Measurements from ENCODE around the gene SNRNP70. TPM values are rescaled to one million over a fixed set of nuclear protein-coding genes. Genes with fewer than 3 reads are reported as not detected.
A peak's percentile ranks its signal among the peaks of the same experiment; 100 is the strongest.
"Not testable (repeated sequence)": the region's sequence is repeated elsewhere in the genome, so short reads cannot be mapped to it uniquely, and the experiment has no call there.

Gene SNRNP70
- total RNA-seq, 1 donor from 2014 or later, result 105 TPM

DNA sequence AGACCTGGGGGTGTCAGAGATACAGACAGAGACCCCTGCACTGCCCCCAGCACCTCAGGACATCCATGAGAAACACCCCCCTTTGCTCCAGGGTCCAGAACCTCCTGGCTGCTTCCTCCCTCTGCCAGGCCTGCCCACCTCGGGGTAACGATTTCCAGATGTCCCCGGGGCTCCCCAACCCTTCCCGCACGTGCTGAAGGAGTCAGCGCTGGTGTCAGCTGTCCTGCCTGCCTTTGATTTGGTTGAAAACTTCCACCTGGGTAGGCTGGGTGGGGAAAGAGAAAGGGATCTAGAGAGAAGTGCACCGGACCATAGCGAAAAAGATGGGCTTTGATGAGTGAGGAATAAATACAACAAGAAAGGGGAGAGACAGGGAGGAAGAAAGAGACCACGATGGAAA is 26.2 kb upstream of the SNRNP70 start:
- ATAC-seq (ENCODE audit: poor library complexity), result no peak
- intact Hi-C loops (cut with DNase I), result no loop called here
- no peak for DNase-seq

DNA sequence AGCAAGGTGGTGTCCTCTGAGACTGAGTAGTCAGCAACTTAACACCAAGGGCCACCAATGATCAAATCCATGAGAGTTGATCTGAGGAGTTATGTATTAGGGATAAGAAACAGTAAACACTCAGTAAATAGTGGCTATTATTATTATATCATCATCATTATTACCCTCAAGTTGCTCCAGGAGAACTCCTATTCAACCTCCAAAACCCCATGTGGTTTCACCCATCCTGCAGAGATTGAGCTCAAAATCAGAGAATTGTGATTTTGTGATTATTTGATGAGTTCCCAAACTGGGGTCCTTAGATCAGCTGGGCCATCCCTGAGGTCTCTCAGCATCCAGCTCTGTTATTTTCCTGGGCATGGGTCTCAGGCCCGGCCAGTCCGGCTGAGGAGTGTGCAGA is 24.3 kb upstream of the SNRNP70 start:
- intact Hi-C loops (cut with DNase I), result no loop called here
- DNase-seq (no peak), ATAC-seq (ENCODE audit: poor library complexity) (no peak)

DNA sequence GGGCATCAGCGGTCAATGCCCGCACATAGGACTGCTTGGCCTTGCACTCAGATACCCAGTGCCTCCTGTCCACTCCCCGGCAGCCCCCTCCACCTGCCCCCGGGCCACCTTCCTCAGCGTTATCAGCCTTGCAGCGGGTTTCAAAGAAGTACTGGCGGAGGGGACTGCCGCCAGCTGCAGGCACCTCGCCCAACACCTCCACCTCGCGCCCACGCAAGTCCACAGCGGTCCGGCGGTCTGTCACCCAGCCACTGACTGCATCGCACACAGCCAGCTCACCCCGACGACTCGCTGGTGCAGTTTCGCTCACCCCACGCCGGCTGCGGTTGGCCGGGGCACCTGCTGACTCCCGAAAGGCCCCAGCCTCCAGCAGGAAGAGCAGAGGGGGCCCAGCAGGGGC is 23.8 kb upstream of the SNRNP70 start:
- intact Hi-C loops (cut with DNase I), result no loop called here
- ATAC-seq (ENCODE audit: poor library complexity) (no peak), DNase-seq (no peak)

DNA sequence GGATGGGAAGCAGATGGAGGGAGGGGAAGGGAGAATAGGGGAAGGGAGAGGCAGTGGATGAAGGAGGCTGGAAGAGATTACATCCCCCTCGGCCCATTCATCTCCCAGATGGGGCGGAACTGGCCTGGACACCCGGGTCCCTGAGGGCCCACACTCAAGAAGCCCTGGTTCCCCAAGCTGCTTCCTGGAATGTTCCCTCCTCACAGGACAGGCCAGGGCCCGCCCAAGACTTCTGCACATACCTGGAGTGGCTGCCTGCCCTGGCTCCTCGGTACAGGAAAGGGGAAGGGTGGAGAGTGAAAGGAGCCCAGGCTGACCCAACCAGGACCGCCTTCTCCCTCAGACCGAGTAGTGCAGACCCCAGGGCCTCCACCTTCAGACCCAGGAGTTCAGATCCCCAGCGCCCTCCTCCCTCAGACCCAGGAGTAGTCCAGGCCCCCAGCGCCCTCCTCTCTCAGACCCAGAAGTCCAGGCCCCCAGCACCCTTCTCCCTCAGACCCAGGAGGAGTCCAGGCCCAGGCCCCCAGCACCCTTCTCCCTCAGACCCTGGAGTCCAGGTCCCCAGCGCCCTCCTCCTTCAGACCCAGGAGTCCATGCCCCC is 21.1 kb upstream of the SNRNP70 start:
- DNase-seq (no peak), ATAC-seq (ENCODE audit: poor library complexity) (no peak)
- intact Hi-C loops (cut with DNase I), result no loop called here

DNA sequence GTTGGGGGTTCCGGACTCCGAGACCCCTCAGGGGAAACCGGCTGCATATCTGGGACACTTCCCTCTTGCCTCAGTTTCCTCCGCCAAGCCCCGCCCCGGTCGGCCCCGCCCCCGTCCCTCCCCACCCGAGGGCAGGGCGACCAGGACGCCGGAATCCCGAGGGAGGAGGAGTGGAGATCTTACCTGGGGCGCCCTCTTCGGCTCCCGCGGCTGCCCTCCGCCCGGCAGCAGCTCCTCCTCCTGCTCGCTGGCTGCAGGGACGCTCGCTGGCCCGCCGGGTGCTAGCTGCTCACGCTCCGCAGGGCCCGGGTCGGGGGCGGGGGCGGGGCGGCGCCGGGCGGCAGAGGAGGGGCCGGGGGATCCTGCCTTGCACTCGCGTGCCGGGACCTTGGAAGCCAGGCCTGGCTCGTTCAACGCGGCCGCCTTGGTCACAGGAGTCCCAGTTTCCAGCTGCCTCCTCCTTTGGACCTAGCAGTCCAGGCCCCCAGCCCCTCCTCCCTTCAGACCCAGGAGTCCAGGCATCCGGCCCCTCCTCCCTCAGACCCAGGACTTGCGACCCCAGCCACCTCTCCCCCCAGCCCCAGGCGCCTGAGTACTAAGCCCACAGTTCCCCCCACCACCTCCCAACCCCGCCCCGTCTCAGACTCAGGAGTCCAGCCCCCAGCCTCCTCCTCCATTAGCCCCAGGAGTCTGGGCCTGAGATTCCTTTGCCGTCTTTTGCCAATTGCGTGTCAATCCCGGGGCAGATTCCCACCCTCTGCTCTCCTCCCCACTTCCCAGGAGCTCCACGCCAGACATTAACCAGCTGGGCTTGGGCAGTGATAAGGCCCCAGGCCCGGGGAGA is 20.3 kb upstream of the SNRNP70 start, which contains the start of gene NTF4:
NTF4 (minus strand) TSS at position 51 of the 844 bp plus-strand sequence. CDS start 2,821 bp downstream, outside the sequence.
- peak; percentile 54 for ATAC-seq (ENCODE audit: poor library complexity)
- intact Hi-C loops (cut with DNase I), result no loop called here
- DNase-seq, result peak; percentile 44

DNA sequence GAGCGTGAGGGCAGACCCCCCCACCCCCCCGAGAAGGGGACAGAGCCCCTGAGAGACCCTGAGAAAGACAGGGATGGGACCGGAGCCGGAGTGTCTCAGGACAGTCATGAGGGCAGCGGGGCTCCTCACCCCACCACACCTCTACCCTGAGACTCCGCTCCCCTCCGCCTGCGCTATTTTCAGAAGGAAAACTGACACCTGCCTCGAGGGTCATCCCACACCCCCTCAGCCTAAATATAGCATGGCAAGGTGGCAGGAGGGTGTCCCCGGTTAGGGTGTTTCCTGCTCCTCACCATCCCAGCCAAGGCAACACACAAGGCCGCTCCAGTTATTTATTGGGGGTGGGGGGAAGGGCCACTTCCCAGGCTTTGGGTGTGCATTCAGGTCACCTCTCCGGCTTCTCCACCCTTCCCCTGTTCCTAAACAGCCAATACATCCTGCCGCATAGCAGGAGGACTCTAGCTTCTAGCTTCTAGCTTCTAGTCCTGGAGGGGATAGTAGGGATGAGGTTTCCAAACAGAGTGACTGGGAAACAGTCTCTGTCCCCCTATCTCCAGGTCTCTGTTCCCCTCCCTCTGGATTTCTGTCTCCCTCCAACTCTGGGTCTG is 19.2 kb upstream of the SNRNP70 start:
- no peak for ATAC-seq (ENCODE audit: poor library complexity)
- intact Hi-C loops (cut with DNase I), result no loop called here
- no peak for DNase-seq

DNA sequence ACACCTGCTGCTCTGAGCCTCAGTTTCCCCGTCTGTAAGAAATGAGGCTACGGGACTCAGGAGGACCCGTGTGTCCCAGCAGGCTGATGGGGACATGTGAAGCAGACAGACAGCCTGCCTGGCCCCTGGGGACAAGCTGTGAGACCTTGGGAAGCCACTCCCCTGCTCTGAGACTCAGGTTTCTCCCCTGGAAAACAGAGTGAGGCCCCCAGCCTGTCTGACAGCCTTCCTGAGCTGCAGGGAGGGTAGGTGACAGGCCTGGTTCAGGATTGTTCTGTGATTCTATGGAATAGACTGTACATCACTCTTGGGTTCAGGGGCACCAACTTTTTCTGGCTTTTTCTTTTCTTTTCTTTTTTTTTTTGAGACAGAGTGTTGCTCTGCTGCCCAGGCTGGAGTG is 17.7 kb upstream of the SNRNP70 start:
- DNase-seq, result no peak
- intact Hi-C loops (cut with DNase I), result no loop called here
- no peak for ATAC-seq (ENCODE audit: poor library complexity)

DNA sequence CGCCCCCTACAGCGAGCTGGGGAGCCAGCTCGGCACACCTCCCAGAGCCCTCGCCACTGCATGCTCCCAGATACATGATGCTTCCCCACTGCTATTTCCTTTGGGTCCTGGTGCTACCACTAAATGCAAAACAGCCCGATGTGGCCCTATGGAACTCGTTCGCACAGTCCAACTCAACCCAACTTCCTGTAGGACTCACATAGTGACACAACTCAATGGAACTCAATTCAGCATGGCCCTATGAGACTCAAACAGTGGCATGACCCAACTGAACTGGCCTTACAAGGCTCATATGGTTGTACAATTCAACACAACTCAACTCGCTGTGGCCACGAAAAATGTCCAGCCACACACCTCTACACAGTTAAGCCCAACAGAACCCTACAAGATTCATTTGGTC is 16.2 kb upstream of the SNRNP70 start:
- no peak for DNase-seq
- intact Hi-C loops (cut with DNase I), result no loop called here
- no peak for ATAC-seq (ENCODE audit: poor library complexity)

DNA sequence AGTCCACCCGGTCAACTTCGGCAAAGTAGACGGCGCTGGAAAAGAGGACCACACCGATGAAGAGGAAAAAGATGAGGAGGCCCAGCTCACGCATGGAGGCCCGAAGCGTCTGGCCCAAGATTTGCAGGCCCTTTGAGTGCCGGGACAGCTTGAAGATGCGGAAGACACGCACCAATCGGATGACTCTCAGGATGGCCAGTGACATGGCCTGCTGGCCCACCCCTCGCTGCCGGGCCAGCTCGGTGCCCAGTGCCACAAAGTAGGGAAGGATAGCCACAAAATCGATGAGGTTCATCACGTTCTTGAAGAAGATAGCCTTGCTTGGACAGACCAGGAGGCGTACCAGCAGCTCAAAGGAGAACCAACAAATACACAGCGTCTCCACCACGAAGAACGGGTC is 14.8 kb upstream of the SNRNP70 start:
- ATAC-seq (ENCODE audit: poor library complexity), result no peak
- intact Hi-C loops (cut with DNase I), result no loop called here

DNA sequence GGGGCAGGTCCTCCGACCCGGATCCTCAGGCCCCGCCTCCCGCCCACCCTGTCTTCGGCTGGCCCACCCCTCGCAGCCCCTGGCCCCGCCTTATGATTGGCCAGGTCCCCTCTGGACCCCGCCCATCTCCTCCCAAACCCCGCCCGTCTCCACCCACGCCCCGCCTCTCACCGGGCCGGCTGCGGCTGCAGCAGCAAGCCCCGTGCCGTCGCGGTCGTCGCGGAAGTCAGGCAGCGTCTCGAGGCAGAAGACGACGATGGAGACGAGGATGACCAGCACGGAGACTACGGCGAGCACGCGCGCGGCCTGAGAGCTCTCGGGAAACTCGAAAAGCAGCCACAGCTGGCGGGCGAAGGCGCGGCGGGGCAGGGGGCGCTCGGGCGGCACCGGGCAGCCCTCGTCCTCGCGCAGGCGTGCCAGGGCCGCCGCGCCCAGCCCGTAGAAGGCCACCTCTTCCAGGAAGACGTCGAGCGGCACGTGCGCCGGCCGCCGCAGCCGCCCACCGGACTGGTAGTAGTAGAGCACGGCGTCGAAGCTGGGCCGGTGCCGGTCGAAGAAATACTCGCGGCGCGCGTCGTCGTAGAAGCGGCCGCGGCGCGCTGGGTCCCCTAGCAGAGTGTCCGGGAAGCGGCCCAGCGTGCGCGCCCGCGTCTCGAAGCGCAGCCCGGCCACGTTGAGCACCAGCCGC is 13.2 kb upstream of the SNRNP70 start:
- DNase-seq (no peak), ATAC-seq (ENCODE audit: poor library complexity) (no peak)
- intact Hi-C loops (cut with DNase I), result no loop called here

More for the DNA sequence above, 14.8 kb upstream of the SNRNP70 start:
- DNase-seq, result no peak

DNA sequence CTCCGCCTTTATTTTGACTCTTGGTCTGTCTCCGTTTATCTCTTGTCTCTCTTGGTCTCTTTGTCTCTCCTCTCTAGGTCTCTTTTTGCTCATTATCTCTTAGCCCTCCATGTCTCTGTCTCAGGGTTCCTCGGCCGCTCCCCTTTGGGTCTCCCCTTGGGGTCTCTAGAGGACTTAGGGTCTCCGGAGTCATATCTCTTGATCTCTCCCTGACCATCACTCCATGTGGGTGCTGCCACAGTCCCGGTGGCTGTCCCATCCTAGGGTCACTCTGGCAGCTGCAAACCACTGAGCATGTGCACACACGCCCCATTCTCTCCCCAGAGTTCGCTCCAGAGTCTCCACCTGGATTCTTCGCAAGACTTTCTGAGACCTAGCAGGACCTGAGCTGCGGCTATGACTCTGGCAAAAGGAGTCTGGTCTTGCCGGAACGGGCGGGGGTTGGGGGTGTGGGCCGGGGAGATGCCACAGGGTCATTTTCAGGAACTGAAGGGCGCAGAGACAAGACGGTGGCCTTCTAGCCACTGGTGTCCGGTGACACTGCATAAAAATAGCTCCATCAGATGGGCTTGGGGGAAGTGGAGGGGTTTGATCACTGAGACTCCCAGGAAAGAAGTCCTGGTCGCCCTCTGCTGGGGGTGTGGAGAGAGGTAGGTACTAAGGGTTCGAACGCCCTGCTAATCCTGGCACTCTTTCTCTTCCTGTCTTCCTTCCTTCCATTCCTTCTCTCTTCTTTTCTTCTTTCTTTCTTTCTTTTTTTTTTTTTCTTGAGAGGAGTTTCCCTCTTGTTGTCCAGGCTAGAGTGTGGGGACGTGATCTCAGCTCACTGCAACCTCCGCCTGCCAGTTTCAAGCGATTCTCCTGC is 11.5 kb upstream of the SNRNP70 start:
- peak; percentile 65 for ATAC-seq (ENCODE audit: poor library complexity)
- intact Hi-C loops (cut with DNase I), result no loop called here
- no peak for DNase-seq

DNA sequence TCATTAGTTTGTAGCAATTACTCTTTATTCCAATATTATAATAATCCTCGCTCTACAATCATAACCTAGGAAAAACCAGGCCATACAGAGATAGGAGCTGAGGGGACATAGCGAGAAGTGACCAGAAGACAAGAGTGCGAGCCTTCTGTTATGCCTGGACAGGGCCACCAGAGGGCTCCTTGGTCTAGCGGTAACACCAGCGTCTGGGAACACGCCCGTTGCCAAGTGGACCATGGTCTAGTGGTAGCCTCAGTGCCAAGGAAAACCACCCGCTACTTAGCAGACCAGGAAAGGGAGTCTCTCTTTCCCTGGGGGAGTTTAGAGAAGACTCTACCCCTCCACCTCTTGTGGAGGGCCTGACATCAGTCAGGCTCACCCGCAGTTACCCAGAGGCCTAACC is 10.4 kb upstream of the SNRNP70 start:
- DNase-seq (peak; percentile 83), ATAC-seq (ENCODE audit: poor library complexity) (peak; percentile 69)
- intact Hi-C loops (cut with DNase I), result not testable (repeated sequence)

DNA sequence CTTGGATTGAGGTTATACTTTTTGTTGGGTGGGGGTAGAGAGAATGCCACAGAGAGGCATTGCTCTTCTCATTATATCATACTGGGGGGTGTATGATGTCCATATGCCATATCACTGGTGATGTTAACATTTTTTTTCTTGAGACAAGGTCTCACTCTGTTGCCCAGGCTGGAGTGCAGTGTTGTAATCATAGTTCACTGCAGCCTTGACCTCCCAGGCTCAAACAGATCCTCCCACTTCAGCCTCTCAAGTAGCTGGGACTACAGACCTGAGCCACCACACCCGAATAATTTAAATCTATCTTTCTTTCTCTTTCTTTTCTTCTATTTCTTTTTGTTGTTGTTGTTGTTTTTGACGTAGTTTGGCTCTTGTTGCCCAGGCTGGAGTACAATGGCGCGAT is 4.9 kb upstream of the SNRNP70 start:
- DNase-seq, result no peak
- intact Hi-C loops (cut with DNase I), result no loop called here
- ATAC-seq (ENCODE audit: poor library complexity), result no peak

DNA sequence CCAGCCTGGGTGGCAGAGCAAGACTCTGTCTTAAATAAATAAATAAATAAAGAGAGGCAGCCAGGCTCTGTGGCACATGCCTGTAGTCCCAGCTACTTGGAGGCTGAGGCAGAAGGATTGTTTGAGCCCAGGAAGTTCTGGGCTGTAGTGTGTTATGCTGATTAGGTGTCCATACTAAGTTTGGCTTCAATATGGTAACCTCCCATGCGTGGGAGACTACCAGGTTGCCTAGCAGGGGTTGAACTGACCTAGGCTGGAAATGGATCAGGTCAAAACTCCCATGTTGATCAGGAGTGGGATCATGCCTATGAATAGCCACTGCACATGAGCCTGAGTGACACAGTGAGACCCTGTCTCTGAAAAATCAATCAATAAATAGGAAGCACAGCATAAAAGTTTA is 4.0 kb upstream of the SNRNP70 start:
- ATAC-seq (ENCODE audit: poor library complexity) (no peak), DNase-seq (no peak)
- intact Hi-C loops (cut with DNase I), result no loop called here

DNA sequence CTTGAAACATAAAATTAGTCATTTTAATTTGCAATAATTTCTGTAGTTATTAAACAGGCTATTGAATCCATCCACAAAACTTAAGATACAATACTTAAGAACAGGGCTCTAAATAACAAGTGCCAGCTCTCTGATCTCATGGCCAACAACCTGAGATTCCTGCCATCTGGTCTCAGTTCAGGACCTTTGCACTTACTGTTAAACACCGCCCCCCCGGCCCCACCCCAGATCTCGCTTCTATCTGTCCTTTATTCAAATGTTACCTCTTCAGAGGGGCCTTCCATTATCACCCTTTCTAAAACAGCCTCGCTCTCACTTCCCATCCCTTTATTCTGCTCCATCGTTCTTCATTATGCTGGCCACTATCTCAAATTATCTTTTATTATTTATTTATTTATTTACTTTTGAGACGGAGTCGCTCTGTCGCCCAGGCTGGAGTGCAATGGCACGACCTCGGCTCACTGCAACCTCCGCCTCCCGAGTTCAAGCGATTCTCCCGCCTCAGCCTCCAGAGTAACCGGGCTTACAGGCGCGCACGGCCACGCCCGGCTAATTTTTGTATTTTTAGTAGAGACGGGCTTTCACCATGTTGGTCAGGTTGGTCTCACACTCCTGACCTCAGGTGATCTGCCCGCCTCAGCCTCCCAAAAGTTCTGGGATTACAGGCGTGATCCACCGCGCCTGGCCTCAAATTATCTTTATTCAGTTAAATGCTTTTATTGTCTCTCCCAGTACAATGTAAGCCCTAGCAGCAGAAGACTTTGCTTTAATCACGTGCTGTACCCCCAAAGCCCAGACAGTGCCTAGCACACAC is 838 bp upstream of the SNRNP70 start:
- intact Hi-C loops (cut with DNase I), result no loop called here
- ATAC-seq (ENCODE audit: poor library complexity), result no peak
- no peak for DNase-seq

DNA sequence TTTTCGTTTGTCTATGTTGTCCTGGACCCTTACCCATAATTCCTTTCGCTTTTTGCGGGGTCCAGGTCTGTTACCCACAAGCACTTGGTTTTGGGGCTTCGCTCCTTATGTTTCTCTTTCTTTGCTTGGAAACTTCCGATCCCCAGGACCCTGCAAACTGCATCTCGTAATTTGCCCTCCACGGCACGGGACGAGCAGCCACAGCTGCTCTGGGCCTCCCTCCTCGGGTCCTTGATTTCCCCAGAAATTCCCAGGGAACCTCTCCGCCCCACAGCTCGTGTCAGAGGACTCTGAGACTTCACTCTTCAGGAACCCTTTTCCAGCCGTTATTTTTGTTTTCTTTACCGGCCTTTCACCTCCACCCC is 599 bp downstream of the SNRNP70 start:
- ATAC-seq (ENCODE audit: poor library complexity), result no peak
- no peak for DNase-seq
- intact Hi-C loops (cut with DNase I), result no loop called here

DNA sequence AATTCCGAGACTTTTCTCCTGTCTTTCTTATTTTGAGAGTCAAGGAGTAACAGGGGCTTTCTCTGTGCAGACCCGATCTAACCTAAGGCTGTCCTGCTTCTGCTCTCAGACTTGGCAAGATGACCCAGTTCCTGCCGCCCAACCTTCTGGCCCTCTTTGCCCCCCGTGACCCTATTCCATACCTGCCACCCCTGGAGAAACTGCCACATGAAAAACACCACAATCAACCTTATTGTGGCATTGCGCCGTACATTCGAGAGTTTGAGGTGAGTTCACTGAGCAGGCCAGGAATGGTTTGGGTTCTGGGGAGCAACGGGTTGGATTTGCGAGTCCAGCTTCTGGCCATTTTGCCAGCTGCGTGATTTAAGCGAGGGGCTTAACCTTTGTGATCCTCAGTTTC is 1.0 kb downstream of the SNRNP70 start:
- intact Hi-C loops (cut with DNase I), result no loop called here
- DNase-seq (no peak), ATAC-seq (ENCODE audit: poor library complexity) (no peak)

Measured in Right ventricle myocardium superior (tissue), 1 donor.